CD8-positive, alpha-beta memory T cell (primary cell): ENCODE data around the gene PNMA6E. TPM values are rescaled to one million over a fixed set of nuclear protein-coding genes. Genes with fewer than 3 reads are reported as not detected.

Experiments used
- CTCF ChIA-PET: fragments of 350-600 bp; sonication (Branson Sonifier 250); formaldehyde crosslinking; loops from one replicate; lab custom pipeline; 2021; ENCODE audit warnings: antibody characterized with exemption; lab: Charles Lee
- POLR2A ChIA-PET: fragments of 350-600 bp; sonication (Branson Sonifier 250); formaldehyde crosslinking; loops from one replicate; lab custom pipeline; 2021; ENCODE audit warnings: antibody characterized with exemption; lab: Charles Lee
- DNase-seq, 5 donors: peaks; one replicate each; pipeline versions ENCODE4 v3.0.0 to v3.0.0-alpha.2; 2020 to 2022; ENCODE audit warnings: mixed read lengths in 1 of 5
- H3K27ac ChIP-seq: one replicate; pipeline ENCODE4 v1.7.0; 2013; ENCODE audit warnings: low read depth, mild to moderate bottlenecking, low read length, moderate library complexity
- H3K27me3 ChIP-seq: 2 replicates; pipeline ENCODE4 v1.7.0; 2013; ENCODE audit warnings: low read length, mild to moderate bottlenecking; ENCODE audit not compliant: insufficient read depth, poor library complexity, severe bottlenecking
- H3K36me3 ChIP-seq: 2 replicates; pipeline ENCODE4 v1.7.0; 2013; ENCODE audit warnings: mild to moderate bottlenecking, low read length, moderate library complexity; ENCODE audit not compliant: insufficient read depth
- H3K4me1 ChIP-seq: 2 replicates; pipeline ENCODE4 v1.7.0; 2013; ENCODE audit warnings: mild to moderate bottlenecking, low read length, moderate library complexity; ENCODE audit not compliant: insufficient read depth
- H3K4me3 ChIP-seq: 2 replicates; pipeline ENCODE4 v1.7.0; 2013; ENCODE audit warnings: mild to moderate bottlenecking, low read length
- H3K9me3 ChIP-seq: 2 replicates; pipeline ENCODE4 v1.7.0; 2013; ENCODE audit warnings: mild to moderate bottlenecking, low read length
- H3K27ac Mint-ChIP-seq, 8 donors: one replicate each; pipeline ENCODE4 v1.8.0; 2020 to 2021; ENCODE audit warnings: mixed read lengths in 8 of 8, mild to moderate bottlenecking in 6 of 8, inconsistent platforms in 3 of 8, moderate library complexity in 3 of 8
- H3K27me3 Mint-ChIP-seq, 2 donors: one replicate each; pipeline ENCODE4 v1.8.0; 2020 to 2021; ENCODE audit warnings: mixed read lengths in 2 of 2, mild to moderate bottlenecking in 1 of 2, moderate library complexity in 1 of 2
- H3K36me3 Mint-ChIP-seq, 3 donors: one replicate each; pipeline ENCODE4 v1.8.0; 2020 to 2021; ENCODE audit warnings: mixed read lengths in 3 of 3, inconsistent platforms in 1 of 3, mild to moderate bottlenecking in 1 of 3
- H3K4me1 Mint-ChIP-seq, 3 donors: one replicate each; pipeline ENCODE4 v1.8.0; 2020 to 2021; ENCODE audit warnings: mixed read lengths in 3 of 3, inconsistent platforms in 1 of 3, mild to moderate bottlenecking in 1 of 3
- H3K4me3 Mint-ChIP-seq, 7 donors: one replicate each; pipeline ENCODE4 v1.8.0; 2020 to 2021; ENCODE audit warnings: mixed read lengths in 7 of 7, mild to moderate bottlenecking in 6 of 7, moderate library complexity in 4 of 7, inconsistent platforms in 2 of 7
- H3K9me3 Mint-ChIP-seq, 5 donors: one replicate each; pipeline ENCODE4 v1.8.0; 2020 to 2022; ENCODE audit warnings: mixed read lengths in 5 of 5, mild to moderate bottlenecking in 3 of 5, moderate library complexity in 2 of 5, inconsistent platforms in 1 of 5
- polyA plus RNA-seq: library from polyadenylated mRNA; unstranded; fragments of 300-500 nt; fragmentation: Illumina TruSeq; gene quantifications from one replicate; pipeline ENCODE4 v1.2.3, GENCODE V29; 2021
- total RNA-seq, 2 experiments: library from RNA; stranded (reverse); gene quantifications; one replicate each; pipeline ENCODE4 v1.2.3, GENCODE V29; 2021

PNMA6E gene
- total and polyA plus RNA-seq, 3 experiments from 2014 or later: not detected

GRCh38 chrX:153413731-153414130 is 12.6 kb upstream of the PNMA6E start:
- no peak overlapping the region for H3K4me3 ChIP-seq
- POLR2A ChIA-PET: no interaction called here
- no peak overlapping the region for H3K27ac ChIP-seq
- no peaks in the 10 kb centered on the region for H3K9me3 ChIP-seq
- H3K4me1 ChIP-seq: no peaks in the 10 kb centered on the region
- CTCF ChIA-PET: no interaction called here
- no peaks in the 10 kb centered on the region for H3K27me3 ChIP-seq
- H3K36me3 ChIP-seq: no peaks in the 10 kb centered on the region
- H3K27ac Mint-ChIP-seq: no peak overlapping the region
- H3K9me3 Mint-ChIP-seq: no peaks in the 10 kb centered on the region
- peaks cover 3 to 14% of the 10 kb centered on the region in 2 donors for H3K27me3 Mint-ChIP-seq
- peak overlapping the region in 1 of 7 donors; percentile 31 for H3K4me3 Mint-ChIP-seq
- H3K4me1 Mint-ChIP-seq: peaks cover 8 to 15% (median 9%) of the 10 kb centered on the region in 3 donors
- DNase-seq: no peak
- H3K36me3 Mint-ChIP-seq: peaks cover 0 to 2% (median 0%) of the 10 kb centered on the region in 3 donors

- no peak overlapping the region for H3K27ac ChIP-seq
- no peaks in the 10 kb centered on the region for H3K4me1 ChIP-seq
- H3K4me3 ChIP-seq: no peak overlapping the region
- Mint-ChIP-seq H3K9me3 (no peaks in the 10 kb centered on the region), H3K4me1 (peaks cover 8 to 15% (median 9%) of the 10 kb centered on the region in 3 donors), H3K4me3 (peak overlapping the region in 4 of 7 donors; percentile 65 to 84 (median 74)), H3K27ac (no peak overlapping the region), H3K36me3 (no peaks in the 10 kb centered on the region), H3K27me3 (peaks cover 3 to 13% of the 10 kb centered on the region in 2 donors)
- POLR2A ChIA-PET: no interaction called here
- H3K9me3 ChIP-seq: no peaks in the 10 kb centered on the region
- no peaks in the 10 kb centered on the region for H3K27me3 ChIP-seq
- DNase-seq: no peak
- H3K36me3 ChIP-seq: no peaks in the 10 kb centered on the region
- CTCF ChIA-PET: no interaction called here
Measured at GRCh38 chrX:153412746-153413720, 11.9 kb upstream of the PNMA6E start.

- CTCF ChIA-PET: no interaction called here
- H3K9me3 ChIP-seq: no peaks in the 10 kb centered on the region
- no peaks in the 10 kb centered on the region for H3K4me1 ChIP-seq
- H3K27ac ChIP-seq: no peak overlapping the region
- H3K9me3 Mint-ChIP-seq: no peaks in the 10 kb centered on the region
- H3K4me3 ChIP-seq: peak overlapping the region; percentile 37
- no peaks in the 10 kb centered on the region for H3K36me3 Mint-ChIP-seq
- H3K4me3 Mint-ChIP-seq: peak overlapping the region; percentile 65 to 84 (median 76)
- H3K27me3 ChIP-seq: no peaks in the 10 kb centered on the region
- peaks cover 8 to 15% (median 9%) of the 10 kb centered on the region in 3 donors for H3K4me1 Mint-ChIP-seq
- peaks cover 3 to 15% of the 10 kb centered on the region in 2 donors for H3K27me3 Mint-ChIP-seq
- peak overlapping the region in 3 of 8 donors; percentile 18 to 87 (median 48) for H3K27ac Mint-ChIP-seq
- DNase-seq: no peak
- POLR2A ChIA-PET: interaction anchor here (0.6 kb wide), 1 partner anchor 301 kb away, joined by 3 read pairs; no protein-coding TSS in a partner anchor
- no peaks in the 10 kb centered on the region for H3K36me3 ChIP-seq
Measured at GRCh38 chrX:153411988-153412574, 10.9 kb upstream of the PNMA6E start.

- Histone ChIP-seq H3K27ac (no peak within 1 kb of the TSS), H3K27me3 (no peaks in the 10 kb centered on the region), H3K36me3 (no peaks in the 10 kb centered on the region), H3K9me3 (no peaks in the 10 kb centered on the region), H3K4me1 (no peaks in the 10 kb centered on the region), H3K4me3 (peak within 1 kb of the TSS; percentile 37)
- POLR2A ChIA-PET: no interaction called here
- no peaks in the 10 kb centered on the region for H3K9me3 Mint-ChIP-seq
- peaks cover 8 to 15% (median 9%) of the 10 kb centered on the region in 3 donors for H3K4me1 Mint-ChIP-seq
- DNase-seq: peak; percentile 16 to 53 (median 27)
- H3K27ac Mint-ChIP-seq: peak within 1 kb of the TSS in 4 of 8 donors; percentile 18 to 87 (median 42)
- CTCF ChIA-PET: no interaction called here
- H3K4me3 Mint-ChIP-seq: peak within 1 kb of the TSS; percentile 70 to 84 (median 76)
- peaks cover 3 to 15% of the 10 kb centered on the region in 2 donors for H3K27me3 Mint-ChIP-seq
- no peaks in the 10 kb centered on the region for H3K36me3 Mint-ChIP-seq
Measured at GRCh38 chrX:153411255-153411987, 10.3 kb upstream of the PNMA6E start, which contains the start of gene ZFP92. Gene ZFP92 (plus strand): TSS chrX:153411472. CDS start chrX:153418323, 6,851 bp downstream.

GRCh38 chrX:153410888-153411254 is 9.7 kb upstream of the PNMA6E start:
- Mint-ChIP-seq H3K36me3 (no peaks in the 10 kb centered on the region), H3K9me3 (no peaks in the 10 kb centered on the region), H3K4me3 (peak overlapping the region; percentile 66 to 80 (median 74)), H3K27me3 (peaks cover 3 to 12% of the 10 kb centered on the region in 2 donors), H3K4me1 (peaks cover 8 to 15% (median 9%) of the 10 kb centered on the region in 3 donors), H3K27ac (no peak overlapping the region)
- Histone ChIP-seq H3K9me3 (no peaks in the 10 kb centered on the region), H3K27ac (no peak overlapping the region), H3K4me1 (no peaks in the 10 kb centered on the region), H3K27me3 (no peaks in the 10 kb centered on the region), H3K36me3 (no peaks in the 10 kb centered on the region), H3K4me3 (no peak overlapping the region)
- CTCF ChIA-PET: no interaction called here
- POLR2A ChIA-PET: no interaction called here
- no peak for DNase-seq

- CTCF ChIA-PET: no interaction called here
- peak overlapping the region in 2 of 7 donors; percentile 66 to 69 for H3K4me3 Mint-ChIP-seq
- H3K27me3 ChIP-seq: no peaks in the 10 kb centered on the region
- H3K36me3 Mint-ChIP-seq: no peaks in the 10 kb centered on the region
- H3K27ac Mint-ChIP-seq: no peak overlapping the region
- no peaks in the 10 kb centered on the region for H3K4me1 ChIP-seq
- peaks cover 3 to 12% of the 10 kb centered on the region in 2 donors for H3K27me3 Mint-ChIP-seq
- POLR2A ChIA-PET: no interaction called here
- no peaks in the 10 kb centered on the region for H3K9me3 ChIP-seq
- H3K4me3 ChIP-seq: no peak overlapping the region
- no peak for DNase-seq
- no peaks in the 10 kb centered on the region for H3K9me3 Mint-ChIP-seq
- no peaks in the 10 kb centered on the region for H3K36me3 ChIP-seq
- peaks cover 8 to 15% (median 9%) of the 10 kb centered on the region in 3 donors for H3K4me1 Mint-ChIP-seq
- no peak overlapping the region for H3K27ac ChIP-seq
Measured at GRCh38 chrX:153410373-153410772, 9.2 kb upstream of the PNMA6E start.

- H3K36me3 ChIP-seq: no peaks in the 10 kb centered on the region
- H3K27ac Mint-ChIP-seq: no peak overlapping the region
- ChIA-PET CTCF (no interaction called here), POLR2A (no interaction called here)
- no peak for DNase-seq
- no peak overlapping the region for H3K4me3 ChIP-seq
- H3K4me3 Mint-ChIP-seq: no peak overlapping the region
- H3K9me3 Mint-ChIP-seq: no peaks in the 10 kb centered on the region
- no peaks in the 10 kb centered on the region for H3K27me3 ChIP-seq
- no peaks in the 10 kb centered on the region for H3K4me1 ChIP-seq
- no peaks in the 10 kb centered on the region for H3K36me3 Mint-ChIP-seq
- H3K27me3 Mint-ChIP-seq: peaks cover 3 to 14% of the 10 kb centered on the region in 2 donors
- no peak overlapping the region for H3K27ac ChIP-seq
- peaks cover 8 to 18% (median 9%) of the 10 kb centered on the region in 3 donors for H3K4me1 Mint-ChIP-seq
- no peaks in the 10 kb centered on the region for H3K9me3 ChIP-seq
Measured at GRCh38 chrX:153409414-153410101, 8.4 kb upstream of the PNMA6E start.
